COLO668 (cell line): Measurements from ENCODE around the gene ARHGAP27.

Source experiments
- DNase-seq: peaks from one replicate; lab custom pipeline; 2025; ENCODE audit not compliant: unreplicated experiment; lab: John Stamatoyannopoulos, UW

ARHGAP27 gene

GRCh38 chr17:45386178-45386577, 46.5 kb downstream of the ARHGAP27 start:
- no peak for DNase-seq

GRCh38 chr17:45385331-45385997, 47.2 kb downstream of the ARHGAP27 start:
- DNase-seq, result peak; percentile 78

- no peak for DNase-seq
Measured at GRCh38 chr17:45384789-45385262, 47.8 kb downstream of the ARHGAP27 start.

GRCh38 chr17:45384047-45384788, 48.5 kb downstream of the ARHGAP27 start:
- no peak for DNase-seq

- no peak for DNase-seq
Measured at GRCh38 chr17:45383003-45383402, 49.7 kb downstream of the ARHGAP27 start.

- DNase-seq, result no peak
Measured at GRCh38 chr17:45382226-45382625, 50.4 kb downstream of the ARHGAP27 start.

- no peak for DNase-seq
Measured at GRCh38 chr17:45380991-45381390, 51.7 kb downstream of the ARHGAP27 start.

GRCh38 chr17:45380046-45380765, 52.5 kb downstream of the ARHGAP27 start:
- DNase-seq, result no peak

- DNase-seq, result no peak
Measured at GRCh38 chr17:45377401-45377800, 55.3 kb downstream of the ARHGAP27 start.

GRCh38 chr17:45376171-45377005, 56.3 kb downstream of the ARHGAP27 start:
- peak; percentile 2 for DNase-seq

GRCh38 chr17:45374501-45374900, 58.2 kb downstream of the ARHGAP27 start:
- DNase-seq, result no peak

- DNase-seq, result no peak
Measured at GRCh38 chr17:45372325-45372869, 60.3 kb downstream of the ARHGAP27 start.

GRCh38 chr17:45371414-45372324, 61.0 kb downstream of the ARHGAP27 start:
- peak; percentile 49 for DNase-seq

GRCh38 chr17:45370949-45371413, 61.7 kb downstream of the ARHGAP27 start:
- DNase-seq, result no peak

GRCh38 chr17:45369421-45369820, 63.2 kb downstream of the ARHGAP27 start:
- no peak for DNase-seq

- no peak for DNase-seq
Measured at GRCh38 chr17:45368651-45369050, 64.0 kb downstream of the ARHGAP27 start.

GRCh38 chr17:45367216-45367615, 65.5 kb downstream of the ARHGAP27 start:
- DNase-seq, result no peak

GRCh38 chr17:45366691-45367090, 66.0 kb downstream of the ARHGAP27 start:
- no peak for DNase-seq

GRCh38 chr17:45366049-45366448, 66.6 kb downstream of the ARHGAP27 start:
- no peak for DNase-seq
